Natural killer cell treated with Interleukin-12 subunit alpha and Interleukin-12 subunit beta and Interleukin-15 and Interleukin-18, amount 100 ng/mL, for 72 hours (primary cell): ENCODE results near the gene SLC4A5. TPM values are rescaled to one million over a fixed set of nuclear protein-coding genes. Genes with fewer than 3 reads are reported as not detected.
"Not testable (repeated sequence)": the region's sequence is repeated elsewhere in the genome, so short reads cannot be mapped to it uniquely, and the experiment has no call there.

Experiments used
- ATAC-seq, 2 donors: fragments of 150-1000 bp; cut with Tn5 transposase in 1 of 2; sonication (Bioruptor Pico), chemical (Tn5 transposase) in 1 of 2; 2 replicates each; pipeline ENCODE4 v1.10.0; 2021
- DNase-seq: peaks from one replicate; pipeline ENCODE4 v3.0.0; 2022; ENCODE audit warnings: low spot score
- H3K27ac Mint-ChIP-seq, 2 donors: 1 replicate in 1 of 2; 2 replicates in 1 of 2; pipeline ENCODE4 v1.8.0; 2022; ENCODE audit warnings: mixed read lengths in 2 of 2, mild to moderate bottlenecking in 1 of 2, moderate library complexity in 1 of 2
- H3K27me3 Mint-ChIP-seq, 2 donors: 1 replicate in 1 of 2; 2 replicates in 1 of 2; pipeline ENCODE4 v1.8.0; 2022; ENCODE audit warnings: mixed read lengths in 2 of 2
- H3K36me3 Mint-ChIP-seq: one replicate; pipeline ENCODE4 v1.8.0; 2022; ENCODE audit warnings: mixed read lengths
- H3K4me1 Mint-ChIP-seq, 2 donors: 1 replicate in 1 of 2; 2 replicates in 1 of 2; pipeline ENCODE4 v1.8.0; 2022; ENCODE audit warnings: low read depth in 2 of 2, mixed read lengths in 2 of 2, mild to moderate bottlenecking in 1 of 2
- H3K4me3 Mint-ChIP-seq: one replicate; pipeline ENCODE4 v1.8.0; 2022; ENCODE audit warnings: mixed read lengths
- H3K9me3 Mint-ChIP-seq: 2 replicates; pipeline ENCODE4 v1.8.0; 2022; ENCODE audit warnings: mixed read lengths
- total RNA-seq, 2 donors: library from RNA; stranded (reverse); gene quantifications; one replicate each; pipeline ENCODE4 v1.2.3, GENCODE V29; 2022

The SLC4A5 gene
- total RNA-seq, 2 donors from 2014 or later = 1.2 to 3.2 TPM

- H3K36me3 Mint-ChIP-seq = peaks cover 12% of the 10 kb centered on the region
- ATAC-seq = no peak
- DNase-seq = no peak
- H3K27ac Mint-ChIP-seq = peak overlapping the region; percentile 18 to 38
- peaks cover 12 to 29% of the 10 kb centered on the region in 2 donors for H3K4me1 Mint-ChIP-seq
- H3K9me3 Mint-ChIP-seq = no peaks in the 10 kb centered on the region
- no peak overlapping the region for H3K4me3 Mint-ChIP-seq
- no peaks in the 10 kb centered on the region for H3K27me3 Mint-ChIP-seq
Measured at GRCh38 chr2:74221604-74222299, 121.5 kb downstream of the SLC4A5 start.

GRCh38 chr2:74221091-74221490, 122.1 kb downstream of the SLC4A5 start:
- Mint-ChIP-seq H3K9me3 (no peaks in the 10 kb centered on the region), H3K27ac (peak overlapping the region; percentile 18 to 31), H3K4me1 (peaks cover 12 to 29% of the 10 kb centered on the region in 2 donors), H3K27me3 (no peaks in the 10 kb centered on the region), H3K36me3 (peaks cover 14% of the 10 kb centered on the region), H3K4me3 (no peak overlapping the region)
- DNase-seq (no peak), ATAC-seq (no peak)

GRCh38 chr2:74219846-74220486, 123.2 kb downstream of the SLC4A5 start:
- Mint-ChIP-seq H3K9me3 (no peaks in the 10 kb centered on the region), H3K27ac (no peak overlapping the region), H3K4me3 (no peak overlapping the region)

GRCh38 chr2:74216642-74217041, 126.6 kb downstream of the SLC4A5 start:
- Mint-ChIP-seq H3K4me1 (peaks cover 7 to 10% of the 10 kb centered on the region in 2 donors), H3K36me3 (peaks cover 34% of the 10 kb centered on the region), H3K4me3 (no peak overlapping the region), H3K9me3 (no peaks in the 10 kb centered on the region), H3K27me3 (no peaks in the 10 kb centered on the region), H3K27ac (no peak overlapping the region)
- ATAC-seq (no peak), DNase-seq (no peak)

More at GRCh38 chr2:74219846-74220486, 123.2 kb downstream of the SLC4A5 start:
- no peaks in the 10 kb centered on the region for H3K27me3 Mint-ChIP-seq
- no peak for ATAC-seq
- peaks cover 12 to 29% of the 10 kb centered on the region in 2 donors for H3K4me1 Mint-ChIP-seq
- H3K36me3 Mint-ChIP-seq = peaks cover 20% of the 10 kb centered on the region
- DNase-seq = no peak

GRCh38 chr2:74215771-74216170, 127.4 kb downstream of the SLC4A5 start:
- not testable (repeated sequence) for H3K4me3 Mint-ChIP-seq, DNase-seq, ATAC-seq, H3K27me3 Mint-ChIP-seq, H3K9me3 Mint-ChIP-seq, H3K27ac Mint-ChIP-seq
- peaks cover 40% of the 10 kb centered on the region for H3K36me3 Mint-ChIP-seq
- peaks cover 7 to 13% of the 10 kb centered on the region in 2 donors for H3K4me1 Mint-ChIP-seq

- Mint-ChIP-seq H3K4me3 (no peak overlapping the region), H3K27me3 (no peaks in the 10 kb centered on the region), H3K36me3 (peaks cover 50% of the 10 kb centered on the region), H3K27ac (no peak overlapping the region), H3K4me1 (peaks cover 14% of the 10 kb centered on the region in 2 donors), H3K9me3 (no peaks in the 10 kb centered on the region)
- no peak for DNase-seq
- no peak for ATAC-seq
Measured at GRCh38 chr2:74212702-74213410, 130.4 kb downstream of the SLC4A5 start.

GRCh38 chr2:74206180-74206688, 137.0 kb downstream of the SLC4A5 start:
- Mint-ChIP-seq H3K4me3 (peak overlapping the region; percentile 83), H3K4me1 (peaks cover 58 to 64% of the 10 kb centered on the region in 2 donors), H3K27ac (peak overlapping the region; percentile 98 to 99), H3K9me3 (no peaks in the 10 kb centered on the region), H3K27me3 (no peaks in the 10 kb centered on the region), H3K36me3 (peaks cover 31% of the 10 kb centered on the region)
- ATAC-seq (peak; percentile 97), DNase-seq (peak; percentile 89)

GRCh38 chr2:74205596-74205995, 137.6 kb downstream of the SLC4A5 start:
- peaks cover 59 to 70% of the 10 kb centered on the region in 2 donors for H3K4me1 Mint-ChIP-seq
- H3K4me3 Mint-ChIP-seq = peak overlapping the region; percentile 83
- ATAC-seq (peak; percentile 59 to 60), DNase-seq (peak; percentile 63)
- H3K27ac Mint-ChIP-seq = peak overlapping the region; percentile 98 to 99
- H3K9me3 Mint-ChIP-seq = no peaks in the 10 kb centered on the region
- H3K27me3 Mint-ChIP-seq = no peaks in the 10 kb centered on the region
- peaks cover 35% of the 10 kb centered on the region for H3K36me3 Mint-ChIP-seq

- DNase-seq (no peak), ATAC-seq (no peak)
- Mint-ChIP-seq H3K27me3 (no peaks in the 10 kb centered on the region), H3K4me1 (peaks cover 64 to 75% of the 10 kb centered on the region in 2 donors), H3K4me3 (peak overlapping the region; percentile 83), H3K9me3 (no peaks in the 10 kb centered on the region), H3K27ac (peak overlapping the region; percentile 98 to 99), H3K36me3 (peaks cover 40% of the 10 kb centered on the region)
Measured at GRCh38 chr2:74205113-74205512, 138.1 kb downstream of the SLC4A5 start.

GRCh38 chr2:74204436-74204835, 138.8 kb downstream of the SLC4A5 start:
- peaks cover 41% of the 10 kb centered on the region for H3K36me3 Mint-ChIP-seq
- peak overlapping the region; percentile 83 for H3K4me3 Mint-ChIP-seq
- DNase-seq = no peak
- H3K9me3 Mint-ChIP-seq = no peaks in the 10 kb centered on the region
- ATAC-seq = no peak
- H3K27me3 Mint-ChIP-seq = no peaks in the 10 kb centered on the region
- peak overlapping the region; percentile 98 to 99 for H3K27ac Mint-ChIP-seq
- H3K4me1 Mint-ChIP-seq = peaks cover 65 to 77% of the 10 kb centered on the region in 2 donors

GRCh38 chr2:74201596-74201995, 141.6 kb downstream of the SLC4A5 start:
- no peaks in the 10 kb centered on the region for H3K9me3 Mint-ChIP-seq
- H3K4me3 Mint-ChIP-seq = peak overlapping the region; percentile 99
- peaks cover 39% of the 10 kb centered on the region for H3K36me3 Mint-ChIP-seq
- H3K27me3 Mint-ChIP-seq = no peaks in the 10 kb centered on the region
- peak overlapping the region; percentile 98 to 100 for H3K27ac Mint-ChIP-seq
- no peak for ATAC-seq
- H3K4me1 Mint-ChIP-seq = peaks cover 70 to 72% of the 10 kb centered on the region in 2 donors
- no peak for DNase-seq

GRCh38 chr2:74201196-74201595, 142.0 kb downstream of the SLC4A5 start:
- DNase-seq (no peak), ATAC-seq (no peak)
- Mint-ChIP-seq H3K9me3 (no peaks in the 10 kb centered on the region), H3K4me1 (peaks cover 66 to 68% of the 10 kb centered on the region in 2 donors), H3K27ac (peak overlapping the region; percentile 98 to 100), H3K27me3 (no peaks in the 10 kb centered on the region), H3K4me3 (peak overlapping the region; percentile 99), H3K36me3 (peaks cover 39% of the 10 kb centered on the region)

- Mint-ChIP-seq H3K36me3 (peaks cover 39% of the 10 kb centered on the region), H3K27me3 (no peaks in the 10 kb centered on the region), H3K27ac (peak overlapping the region; percentile 98 to 100)
Measured at GRCh38 chr2:74199871-74200305, 143.3 kb downstream of the SLC4A5 start.

More at GRCh38 chr2:74199871-74200305, 143.3 kb downstream of the SLC4A5 start:
- peaks cover 55% of the 10 kb centered on the region in 2 donors for H3K4me1 Mint-ChIP-seq
- H3K4me3 Mint-ChIP-seq = peak overlapping the region; percentile 99
- DNase-seq (no peak), ATAC-seq (no peak)
- H3K9me3 Mint-ChIP-seq = no peaks in the 10 kb centered on the region
